Neural crest cell (in vitro differentiated cells): ENCODE results near the gene LPP. TPM values are rescaled to one million over a fixed set of nuclear protein-coding genes. Genes with fewer than 3 reads are reported as not detected.

ENCODE experiments used
- DNase-seq: peaks from one replicate; pipeline ENCODE4 v3.0.0; 2021; ENCODE audit warnings: low read depth, mixed read lengths, low spot score
- H3K27ac Mint-ChIP-seq: one replicate; pipeline ENCODE4 v1.8.0; 2021; ENCODE audit warnings: mild to moderate bottlenecking, mixed read lengths; ENCODE audit not compliant: unreplicated experiment
- H3K27me3 Mint-ChIP-seq: 2 replicates; pipeline ENCODE4 v1.8.0; 2021; ENCODE audit warnings: low read depth, mild to moderate bottlenecking, mixed read lengths
- H3K36me3 Mint-ChIP-seq: 2 replicates; pipeline ENCODE4 v1.8.0; 2021; ENCODE audit warnings: low read depth, mild to moderate bottlenecking, mixed read lengths
- H3K4me1 Mint-ChIP-seq: 2 replicates; pipeline ENCODE4 v1.8.0; 2021; ENCODE audit warnings: mixed read lengths
- H3K4me3 Mint-ChIP-seq: one replicate; pipeline ENCODE4 v1.8.0; 2021; ENCODE audit warnings: mild to moderate bottlenecking, mixed read lengths
- H3K9me3 Mint-ChIP-seq: 2 replicates; pipeline ENCODE4 v1.8.0; 2021; ENCODE audit warnings: mixed read lengths
- total RNA-seq: library from RNA; stranded (reverse); gene quantifications from 2 replicates; pipeline ENCODE4 v1.2.1, GENCODE V29; 2021
- TF ChIP-seq, protein P1 (sequence below): fragments of 200-600 bp; sonication (generic); conservative IDR thresholded peaks from 2 replicates; pipeline ENCODE4 v1.5.0; 2021; ENCODE audit warnings: antibody characterized with exemption, mild to moderate bottlenecking

LPP gene
- total RNA-seq, 1 donor from 2014 or later, result 38.7 TPM

DNA sequence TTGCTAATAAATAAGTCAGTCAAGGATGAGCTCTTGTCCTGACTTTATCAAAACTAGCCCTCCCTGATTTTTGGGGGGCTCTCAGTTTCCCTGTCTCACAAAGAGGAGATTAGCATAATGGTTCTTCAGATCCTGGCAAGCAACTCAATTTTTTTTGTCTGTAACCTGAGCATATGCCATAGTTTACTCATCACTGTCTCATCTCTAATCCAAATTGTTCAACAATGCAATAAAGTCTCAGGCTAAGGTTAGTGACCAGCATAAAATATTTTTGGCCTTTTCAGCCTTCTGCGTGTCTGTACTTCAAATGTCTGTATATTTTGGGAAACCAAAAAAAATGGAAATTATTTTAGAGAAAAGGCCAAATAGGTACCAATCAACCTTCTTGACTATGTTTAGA is 552.2 kb downstream of the LPP start:
- no peak overlapping the region for H3K27ac Mint-ChIP-seq
- TF ChIP-seq, protein P1, sequence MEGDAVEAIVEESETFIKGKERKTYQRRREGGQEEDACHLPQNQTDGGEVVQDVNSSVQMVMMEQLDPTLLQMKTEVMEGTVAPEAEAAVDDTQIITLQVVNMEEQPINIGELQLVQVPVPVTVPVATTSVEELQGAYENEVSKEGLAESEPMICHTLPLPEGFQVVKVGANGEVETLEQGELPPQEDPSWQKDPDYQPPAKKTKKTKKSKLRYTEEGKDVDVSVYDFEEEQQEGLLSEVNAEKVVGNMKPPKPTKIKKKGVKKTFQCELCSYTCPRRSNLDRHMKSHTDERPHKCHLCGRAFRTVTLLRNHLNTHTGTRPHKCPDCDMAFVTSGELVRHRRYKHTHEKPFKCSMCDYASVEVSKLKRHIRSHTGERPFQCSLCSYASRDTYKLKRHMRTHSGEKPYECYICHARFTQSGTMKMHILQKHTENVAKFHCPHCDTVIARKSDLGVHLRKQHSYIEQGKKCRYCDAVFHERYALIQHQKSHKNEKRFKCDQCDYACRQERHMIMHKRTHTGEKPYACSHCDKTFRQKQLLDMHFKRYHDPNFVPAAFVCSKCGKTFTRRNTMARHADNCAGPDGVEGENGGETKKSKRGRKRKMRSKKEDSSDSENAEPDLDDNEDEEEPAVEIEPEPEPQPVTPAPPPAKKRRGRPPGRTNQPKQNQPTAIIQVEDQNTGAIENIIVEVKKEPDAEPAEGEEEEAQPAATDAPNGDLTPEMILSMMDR, result no peak
- no peaks in the 10 kb centered on the region for H3K9me3 Mint-ChIP-seq
- H3K27me3 Mint-ChIP-seq, result no peaks in the 10 kb centered on the region
- H3K36me3 Mint-ChIP-seq, result no peaks in the 10 kb centered on the region
- DNase-seq, result no peak
- H3K4me1 Mint-ChIP-seq, result no peaks in the 10 kb centered on the region
- no peak overlapping the region for H3K4me3 Mint-ChIP-seq

DNA sequence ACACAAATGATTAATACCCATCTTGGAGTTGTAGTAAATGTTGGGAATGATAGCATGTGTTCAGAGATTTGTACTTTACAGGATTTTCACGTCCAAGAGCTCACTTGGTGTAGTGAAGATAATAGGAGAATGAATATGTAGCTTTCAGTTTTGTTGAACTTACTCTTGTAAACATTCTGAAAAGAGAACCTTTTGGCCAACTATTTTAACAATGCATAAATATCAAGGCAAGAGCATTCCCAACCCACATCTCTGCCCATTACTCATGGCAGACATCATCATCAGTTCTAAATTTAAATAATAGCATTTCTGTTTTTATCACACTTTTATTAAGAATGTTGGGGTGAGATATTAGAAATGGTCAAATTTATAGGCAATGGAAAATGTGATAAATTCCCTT is 552.6 kb downstream of the LPP start:
- no peaks in the 10 kb centered on the region for H3K36me3 Mint-ChIP-seq
- H3K4me3 Mint-ChIP-seq, result no peak overlapping the region
- TF ChIP-seq, protein P1, result no peak
- no peak overlapping the region for H3K27ac Mint-ChIP-seq
- no peak for DNase-seq
- no peaks in the 10 kb centered on the region for H3K27me3 Mint-ChIP-seq
- no peaks in the 10 kb centered on the region for H3K9me3 Mint-ChIP-seq
- H3K4me1 Mint-ChIP-seq, result no peaks in the 10 kb centered on the region

DNA sequence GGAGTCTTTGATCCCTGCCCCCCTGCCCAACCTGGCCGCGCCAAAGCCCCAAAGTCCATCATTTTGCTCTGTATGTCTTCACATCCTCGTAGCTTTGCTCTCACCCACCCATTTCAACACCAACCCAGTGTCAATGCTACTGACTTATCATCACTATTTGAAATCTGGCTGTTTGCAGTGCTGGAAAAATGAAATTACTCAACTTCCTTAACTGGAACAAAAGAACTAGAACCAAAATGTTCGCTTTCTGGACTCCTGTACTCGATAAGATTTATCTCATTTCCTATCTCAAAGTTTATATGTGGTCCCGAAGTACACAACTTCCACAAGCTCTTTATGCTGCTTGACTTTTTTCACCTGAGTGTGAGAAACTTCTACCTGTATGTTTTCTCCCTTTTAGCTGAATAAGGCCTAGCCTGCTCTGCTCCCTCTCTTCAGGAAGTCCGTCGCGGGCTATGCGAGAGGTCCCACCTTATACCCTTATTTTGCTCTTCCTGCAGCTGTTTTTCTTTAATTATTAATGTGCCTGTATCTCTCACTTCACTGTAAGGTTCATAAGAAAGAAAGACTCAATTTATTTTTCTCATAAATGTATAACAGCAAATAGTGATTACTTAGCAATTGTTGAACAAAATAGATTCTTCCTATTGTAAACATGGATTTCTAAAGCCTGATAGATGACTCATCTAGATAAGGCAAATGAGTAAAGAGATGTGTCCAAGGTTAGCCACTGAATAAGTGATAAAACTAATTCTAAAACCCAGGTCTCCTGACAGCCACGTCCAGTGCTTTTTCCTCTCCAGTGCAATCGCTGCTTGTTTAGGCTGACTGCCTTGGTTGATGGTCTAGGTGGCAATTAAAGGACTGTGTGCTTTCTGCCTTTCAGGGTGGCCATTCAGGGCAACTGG is 553.7 kb downstream of the LPP start:
- Mint-ChIP-seq H3K9me3 (no peaks in the 10 kb centered on the region), H3K27ac (no peak overlapping the region), H3K4me3 (no peak overlapping the region), H3K27me3 (no peaks in the 10 kb centered on the region), H3K4me1 (no peaks in the 10 kb centered on the region), H3K36me3 (no peaks in the 10 kb centered on the region)
- TF ChIP-seq, protein P1, result no peak
- DNase-seq, result no peak

DNA sequence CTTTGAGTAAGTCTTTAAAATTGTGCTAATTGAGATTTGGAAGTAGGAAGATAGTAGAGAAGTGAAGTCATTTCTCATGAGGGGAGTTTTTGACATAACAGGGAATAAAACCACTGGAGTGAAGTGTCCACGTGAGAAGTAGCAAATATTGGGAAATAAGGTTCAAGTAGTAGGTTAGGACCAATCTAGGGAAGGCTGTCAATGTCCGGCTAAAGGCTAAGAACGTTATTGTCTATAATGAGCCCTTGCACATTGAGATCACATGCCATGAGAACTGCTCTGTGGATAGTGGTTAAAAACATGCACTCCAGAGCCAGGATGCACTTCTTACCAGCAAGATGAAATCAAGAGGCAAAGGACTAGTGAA is 557.9 kb downstream of the LPP start:
- Mint-ChIP-seq H3K27ac (no peak overlapping the region), H3K36me3 (peaks cover 2% of the 10 kb centered on the region), H3K27me3 (no peaks in the 10 kb centered on the region), H3K9me3 (no peaks in the 10 kb centered on the region), H3K4me1 (no peaks in the 10 kb centered on the region), H3K4me3 (no peak overlapping the region)
- DNase-seq, result no peak
- TF ChIP-seq, protein P1, result no peak

DNA sequence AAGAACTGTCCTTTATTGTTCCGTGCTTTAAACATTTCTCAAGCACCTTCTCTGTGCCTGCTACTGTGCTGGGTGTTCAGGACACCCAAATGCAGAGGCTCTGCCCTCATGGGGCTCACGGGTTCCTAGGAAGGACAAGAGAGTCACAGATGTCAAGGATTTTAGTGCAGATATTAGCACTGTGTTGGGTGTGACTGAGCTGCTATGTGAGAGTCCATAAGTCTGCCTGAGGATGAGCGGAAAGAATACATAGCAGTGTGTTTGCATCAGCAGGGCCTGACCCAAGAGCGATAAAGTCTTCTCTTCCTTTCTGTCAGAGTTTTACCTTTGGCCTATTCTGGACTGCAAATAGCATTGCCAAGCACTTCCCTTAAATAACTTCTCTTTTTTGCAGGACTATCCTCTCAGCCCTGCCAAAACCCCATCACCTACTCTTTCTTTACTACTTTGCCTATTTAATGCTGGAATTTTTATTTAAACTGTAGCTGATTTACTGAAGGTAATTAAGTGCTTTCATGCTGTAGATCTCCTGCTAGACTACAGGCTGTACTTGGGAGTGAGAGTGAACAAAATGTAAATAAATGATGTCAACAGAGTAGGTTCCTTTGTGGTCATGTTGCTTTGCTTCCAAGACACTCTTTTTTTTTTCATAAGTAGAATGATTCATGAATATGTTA is 558.4 kb downstream of the LPP start:
- Mint-ChIP-seq H3K4me1 (no peaks in the 10 kb centered on the region), H3K9me3 (no peaks in the 10 kb centered on the region), H3K27me3 (no peaks in the 10 kb centered on the region), H3K4me3 (no peak overlapping the region), H3K27ac (no peak overlapping the region), H3K36me3 (peaks cover 2% of the 10 kb centered on the region)
- TF ChIP-seq, protein P1, result no peak
- no peak for DNase-seq
